GM12865 (cell line): ENCODE data around the gene DUSP16.

Experiments
- DNase-seq: peaks from one replicate; pipeline ENCODE4 v3.0.0; 2010; ENCODE audit warnings: low read depth
- H3K4me3 ChIP-seq: 2 replicates; pipeline ENCODE4 v1.5.1; 2011; ENCODE audit warnings: mild to moderate bottlenecking, low read depth, low read length, control low read depth
- CTCF ChIP-seq: IDR thresholded peaks from 2 replicates; pipeline ENCODE4 v1.5.1; 2011; ENCODE audit warnings: low read length, control low read depth, low read depth, inconsistent platforms; ENCODE audit not compliant: insufficient read depth; ENCODE audit errors: missing control alignments

The DUSP16 gene

GRCh38 chr12:12486661-12487240, 75.9 kb downstream of the DUSP16 start:
- H3K4me3 ChIP-seq = no peak overlapping the region
- TF ChIP-seq CTCF = no peak
- DNase-seq = peak; percentile 58

- no peak for TF ChIP-seq CTCF
- DNase-seq = no peak
- no peak overlapping the region for H3K4me3 ChIP-seq
Measured at GRCh38 chr12:12483438-12483837, 79.2 kb downstream of the DUSP16 start.

- no peak for TF ChIP-seq CTCF
- H3K4me3 ChIP-seq = no peak overlapping the region
- peak; percentile 32 for DNase-seq
Measured at GRCh38 chr12:12482959-12483358, 79.7 kb downstream of the DUSP16 start.

GRCh38 chr12:12482150-12482761, 80.4 kb downstream of the DUSP16 start:
- no peak overlapping the region for H3K4me3 ChIP-seq
- DNase-seq = no peak
- TF ChIP-seq CTCF = no peak

- no peak for DNase-seq
- H3K4me3 ChIP-seq = no peak overlapping the region
- TF ChIP-seq CTCF = no peak
Measured at GRCh38 chr12:12481631-12482030, 81.0 kb downstream of the DUSP16 start.

- no peak overlapping the region for H3K4me3 ChIP-seq
- DNase-seq = no peak
- no peak for TF ChIP-seq CTCF
Measured at GRCh38 chr12:12480074-12480473, 82.6 kb downstream of the DUSP16 start.

GRCh38 chr12:12477532-12477890, 85.2 kb downstream of the DUSP16 start:
- no peak for DNase-seq
- TF ChIP-seq CTCF = no peak
- H3K4me3 ChIP-seq = no peak overlapping the region
